Measurements from ENCODE around the gene CLDN12. TPM values are rescaled to one million over a fixed set of nuclear protein-coding genes. Genes with fewer than 3 reads are reported as not detected.
A peak's percentile ranks its signal among the peaks of the same experiment; 100 is the strongest.

CLDN12 gene
- total and polyA plus RNA-seq, 2 of the 4 experiments (the other 2 are of a cell fraction), result 33.4 to 46.4 TPM

- H3K18ac ChIP-seq (ENCODE audit: low read depth, low read length), result peak overlapping the region; percentile 77; the same call in 1 of the 2 replicates
- no peaks in the 10 kb centered on the region for H3K27me3 ChIP-seq (ENCODE audit: control insufficient read depth, insufficient read depth, low read length)
- dilution Hi-C loops (cut with HindIII; ENCODE audit: low sequenced_read_pairs, unreplicated experiment) (no loop called here), intact Hi-C loops (cut with micrococcal nuclease) (no loop called here), in situ Hi-C loops (cut with MboI; ENCODE audit: low sequenced_read_pairs) (no loop called here)
- peaks cover 4% of the 10 kb centered on the region; the same call in 1 of the 2 replicates for H3K4me1 ChIP-seq (ENCODE audit: control insufficient read depth, insufficient read depth, low read length)
- WGBS, 2 experiments (ENCODE audit: extremely low coverage in 2 of 2, insufficient read length in 1 of 2), result no CpG with 5 or more reads among the region's 1 CpG
- H2BK15ac ChIP-seq (ENCODE audit: low read depth, low read length), result no peak overlapping the region
- H3K9ac ChIP-seq (ENCODE audit: low read depth, low read length), result no peak overlapping the region
- H4K91ac ChIP-seq (ENCODE audit: insufficient read depth, low read depth, low read length), result no peak overlapping the region
- CTCF ChIA-PET, result no interaction called here
- H4K8ac ChIP-seq (ENCODE audit: low read depth in 2 of 2, low read length in 2 of 2), result peak overlapping the region; percentile 59 to 62; a peak in 1 of 4 replicates
- H2AK9ac ChIP-seq (replicated peaks; ENCODE audit: low read depth, low read length, poor library complexity), result no peak overlapping the region
- H3K79me1 ChIP-seq (ENCODE audit: low read depth in 1 of 2, low read length in 2 of 2), result peaks cover 2% of the 10 kb centered on the region in 2 experiments; a peak in 2 of 4 replicates
- DNase-seq, result peak; percentile 75
- peak; percentile 64 for ATAC-seq (ENCODE audit: low read depth)
- no TSS peak for BruUV-seq (replicated peaks)
- H3K36me3 ChIP-seq (ENCODE audit: control insufficient read depth, insufficient read depth, low read length), result peaks cover 10% of the 10 kb centered on the region
- no peak overlapping the region for H2AFZ ChIP-seq (replicated peaks; ENCODE audit: low read length, poor library complexity)
- peak overlapping the region; percentile 29; the same call in 1 of the 2 replicates for H2BK20ac ChIP-seq (ENCODE audit: low read depth, low read length)
- peak overlapping the region; percentile 36; the same call in 1 of the 2 replicates for H3K14ac ChIP-seq (replicated peaks; ENCODE audit: low read depth, low read length)
- H3K27ac ChIP-seq (ENCODE audit: insufficient read depth, low read length), result no peak overlapping the region; the same call in 1 of the 2 replicates
- H2AK5ac ChIP-seq (ENCODE audit: low read depth, low read length), result no peak overlapping the region
- no peaks in the 10 kb centered on the region for H3K9me1 ChIP-seq (ENCODE audit: insufficient read depth, low read length)
- POLR2A ChIA-PET (ENCODE audit: unreplicated experiment), result no interaction called here
- peak overlapping the region; percentile 87; the same call in 1 of the 2 replicates for H2BK120ac ChIP-seq (ENCODE audit: low read depth, low read length)
- H3K23ac ChIP-seq (ENCODE audit: low read depth, low read length), result peak overlapping the region; percentile 18; the same call in 1 of the 2 replicates
- peak overlapping the region; percentile 63; the same call in 1 of the 2 replicates for H4K5ac ChIP-seq (ENCODE audit: low read depth, low read length)
- no peak overlapping the region; the same call in 1 of the 2 replicates for H3K56ac ChIP-seq (ENCODE audit: extremely low read depth, insufficient read depth, low read length)
- H2BK5ac ChIP-seq (ENCODE audit: low read depth, low read length, poor library complexity, severe bottlenecking), result peak overlapping the region; percentile 93
- H3K4ac ChIP-seq (ENCODE audit: low read depth, low read length), result peak overlapping the region; percentile 80; the same call in 1 of the 2 replicates
- H3K9me3 ChIP-seq (ENCODE audit: control insufficient read depth, insufficient read depth, low read length), result no peaks in the 10 kb centered on the region; the same call in 1 of the 2 replicates
- no peak overlapping the region for H3K4me3 ChIP-seq (ENCODE audit: insufficient read depth, low read depth, low read length)
- H4K20me1 ChIP-seq (ENCODE audit: insufficient read depth, low read length), result no peaks in the 10 kb centered on the region
- TF ChIP-seq MXI1 (IDR thresholded peaks at IDR 0.05; ENCODE audit: borderline replicate concordance, low read depth, low read length) (no peak), CEBPB (IDR thresholded peaks at IDR 0.05; ENCODE audit: low read depth, low read length) (peak; percentile 73; the same call in 1 of the 2 replicates)
- H3K4me2 ChIP-seq (ENCODE audit: low read depth, low read length), result peak overlapping the region; percentile 93; the same call in 1 of the 2 replicates
These were observed 19.8 kb upstream of the CLDN12 start for GRCh38 chr7:90383422-90383821.

Measured in IMR-90 (cell line).